CD4-positive, alpha-beta T cell treated with Interleukin-12 subunit alpha and Interleukin-12 subunit beta, for 1 hour (primary cell): ENCODE measurements around the gene ACKR3.
A peak's percentile ranks its signal among the peaks of the same experiment; 100 is the strongest.

Experiments used
- DNase-seq: peaks from one replicate; pipeline ENCODE4 v3.0.0-alpha.2; 2020

Gene ACKR3

DNA sequence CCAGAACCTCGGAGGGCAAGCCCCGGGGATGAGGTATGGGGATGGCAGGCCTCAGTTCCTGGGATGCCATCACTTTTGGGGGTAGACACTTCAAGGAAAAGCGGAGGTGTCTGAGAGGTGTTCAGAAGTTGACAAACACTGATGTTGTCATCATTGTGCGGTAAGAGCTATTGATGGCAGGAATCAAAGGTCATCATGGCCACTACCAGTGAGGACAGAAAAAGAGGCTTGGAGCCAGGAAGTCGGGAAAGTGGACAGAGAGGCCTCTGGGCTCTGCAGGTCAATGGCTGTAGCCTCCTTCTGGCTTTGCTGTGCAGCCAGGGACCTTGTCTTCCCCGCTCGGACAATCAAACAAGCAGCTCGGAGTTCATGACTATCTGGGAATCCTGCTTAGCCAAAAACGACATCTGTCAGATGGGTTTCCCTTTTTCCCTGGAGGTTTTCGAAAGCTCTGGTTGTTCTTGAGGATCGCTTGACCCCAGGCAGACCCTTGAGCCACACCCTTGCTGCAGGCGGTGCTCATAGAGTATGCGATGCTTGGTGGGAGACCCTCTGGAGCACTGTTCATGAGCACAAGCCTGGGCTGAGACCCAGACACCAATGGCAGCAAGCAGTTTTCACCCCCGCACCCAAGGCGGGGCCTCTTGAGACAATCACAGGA is 19.4 kb downstream of the ACKR3 start:
- DNase-seq: no peak

DNA sequence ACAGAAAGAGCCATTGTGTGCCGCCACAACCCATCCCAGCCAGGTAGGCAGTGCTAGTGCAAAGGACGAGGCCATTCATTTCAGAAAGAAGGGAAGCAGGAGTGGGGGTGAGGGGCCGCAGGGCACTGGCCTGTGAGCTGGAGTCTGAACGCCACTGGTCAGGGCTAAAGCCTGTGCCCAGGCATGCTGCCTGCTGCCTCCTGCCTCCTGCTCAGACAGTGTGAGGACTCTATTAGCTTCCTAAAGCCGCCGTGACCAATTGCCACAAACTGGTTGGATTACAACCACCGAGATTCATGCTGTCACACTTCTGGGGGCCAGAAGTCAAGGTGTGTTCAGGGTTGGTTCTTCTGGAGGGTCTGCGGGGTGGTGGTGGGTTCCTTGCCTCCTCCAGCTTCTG is 21.2 kb downstream of the ACKR3 start:
- no peak for DNase-seq

DNA sequence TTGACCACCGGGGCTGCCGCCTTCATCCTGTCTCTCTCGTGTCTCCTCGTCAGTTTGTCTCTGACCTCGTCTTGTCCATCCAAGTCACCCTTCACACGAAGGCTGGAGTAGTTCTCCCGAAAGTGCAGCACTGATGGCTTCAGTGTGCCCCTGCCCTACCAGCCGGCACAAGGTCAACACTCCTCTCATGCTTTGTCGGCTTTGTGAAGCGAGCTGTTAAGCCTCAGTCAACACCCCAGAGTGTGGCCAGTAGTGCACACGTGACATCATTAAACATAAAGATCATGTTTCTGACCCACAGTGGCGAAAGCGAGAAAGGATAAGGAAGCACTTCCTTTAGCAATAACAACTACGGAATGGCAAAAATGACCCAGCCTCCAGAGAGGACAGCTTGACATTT is 23.2 kb downstream of the ACKR3 start:
- no peak for DNase-seq

DNA sequence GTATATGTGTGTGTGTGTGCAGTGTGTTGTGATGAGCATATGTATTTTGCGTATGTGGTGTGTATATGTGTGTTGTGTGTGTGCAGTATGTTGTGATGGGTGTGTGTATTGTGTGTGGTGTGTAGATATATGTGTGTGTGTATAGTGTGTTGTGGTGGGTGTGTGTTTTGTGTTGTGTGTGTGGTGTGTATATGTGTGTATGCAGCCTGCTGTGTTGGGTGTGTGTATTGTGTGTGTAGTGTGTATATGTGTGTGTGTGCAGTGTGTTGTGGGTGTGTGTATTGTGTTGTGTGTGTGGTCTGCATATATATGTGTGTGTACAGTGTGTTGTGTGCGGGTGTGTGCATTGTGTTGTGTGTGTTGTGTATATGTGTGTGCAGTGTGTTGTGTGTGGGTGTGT is 23.9 kb downstream of the ACKR3 start:
- DNase-seq: no peak

DNA sequence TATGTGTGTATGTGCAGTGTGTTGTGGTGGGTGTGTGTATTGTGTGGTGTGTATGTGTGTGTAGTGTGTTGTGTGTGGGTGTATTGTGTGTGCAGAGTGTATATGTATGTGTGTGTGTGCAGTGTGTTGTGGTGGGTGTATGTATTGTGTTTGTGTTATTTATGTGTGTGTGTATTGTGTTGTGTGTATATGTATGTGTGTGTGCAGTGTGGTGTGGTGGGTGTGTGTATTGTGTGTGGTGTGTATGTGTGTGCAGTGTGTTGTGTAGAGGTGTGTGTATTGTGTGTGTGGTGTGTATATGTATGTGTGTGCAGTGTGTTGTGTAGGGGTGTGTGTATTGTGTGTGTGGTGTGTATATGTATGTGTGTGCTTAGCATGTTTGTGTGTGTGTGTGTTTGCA is 24.3 kb downstream of the ACKR3 start:
- DNase-seq: no peak

DNA sequence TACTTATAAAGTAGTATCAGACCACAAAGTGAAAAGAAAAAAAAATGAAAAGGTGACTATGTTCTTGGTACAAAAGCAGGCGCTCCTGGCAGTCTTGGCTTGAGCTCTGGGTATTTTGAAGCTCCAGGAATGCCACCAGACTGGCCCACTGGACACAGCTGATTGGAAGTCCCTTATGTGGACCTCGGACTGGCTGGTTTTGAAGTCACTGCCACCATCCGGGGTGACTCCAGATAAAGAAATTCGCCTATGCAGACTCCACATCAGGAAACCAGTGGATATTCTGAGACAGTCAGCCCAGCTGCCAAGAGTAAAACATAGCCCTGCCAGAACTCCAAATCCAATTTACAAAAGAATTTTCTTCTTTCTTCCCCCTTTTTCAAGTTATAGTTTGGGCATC is 28.0 kb downstream of the ACKR3 start:
- DNase-seq: no peak

DNA sequence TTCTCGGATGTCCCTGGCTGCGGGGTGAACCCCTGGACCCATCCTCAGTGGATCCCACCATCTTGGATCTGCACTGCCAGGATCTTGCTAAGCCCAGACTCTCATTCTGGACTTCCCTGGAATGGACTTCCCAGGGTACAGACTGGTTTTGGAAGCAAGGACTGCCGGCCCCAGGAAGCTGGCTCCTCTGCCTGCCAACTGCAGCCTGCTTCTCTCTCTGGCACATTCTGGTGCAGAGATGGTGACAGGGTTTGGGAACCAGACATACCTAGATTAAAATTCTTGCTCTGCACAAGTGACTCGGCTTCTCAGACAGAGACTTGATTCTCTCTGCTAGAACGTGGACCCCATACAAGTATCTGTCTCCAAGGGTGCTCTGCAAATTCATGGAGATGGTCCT is 29.4 kb downstream of the ACKR3 start:
- DNase-seq: no peak

DNA sequence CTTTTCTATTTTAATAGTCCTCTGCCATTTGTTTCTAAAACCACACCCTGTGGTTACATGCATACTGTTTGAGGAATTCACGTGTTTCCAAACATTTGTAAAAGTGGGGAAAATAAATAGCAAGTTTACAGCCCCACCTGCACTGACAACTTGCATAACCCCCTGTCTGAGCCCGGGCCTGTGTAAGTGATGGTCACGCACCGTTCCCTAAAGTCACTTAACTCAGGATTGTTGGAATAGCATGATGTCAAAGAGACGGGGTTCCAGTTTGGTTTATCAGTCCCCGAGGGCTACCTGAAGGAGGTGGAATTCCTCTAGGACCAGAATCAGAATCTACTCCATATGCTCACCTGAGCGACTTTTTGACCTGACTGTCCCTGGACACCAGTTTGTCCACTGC is 30.5 kb downstream of the ACKR3 start:
- DNase-seq: no peak

DNA sequence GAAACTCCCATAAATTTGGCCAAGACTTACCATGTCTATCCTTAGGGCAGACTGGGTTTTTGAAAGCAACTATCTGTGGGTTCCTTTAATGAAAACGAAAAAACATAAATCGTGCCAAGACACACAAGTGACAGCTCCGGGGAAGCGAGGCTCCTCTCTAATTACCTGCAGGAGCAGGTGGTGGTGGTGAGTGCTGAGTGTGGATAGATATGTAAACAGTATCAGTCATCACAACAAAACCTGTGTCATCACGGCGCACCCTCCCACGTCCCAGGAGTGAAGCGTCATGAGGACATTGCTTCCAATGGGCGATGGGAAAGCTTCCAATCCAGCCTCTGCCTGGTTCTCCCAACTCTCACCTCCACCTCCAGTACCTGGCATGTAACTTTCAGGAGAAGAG is 31.3 kb downstream of the ACKR3 start:
- no peak for DNase-seq

DNA sequence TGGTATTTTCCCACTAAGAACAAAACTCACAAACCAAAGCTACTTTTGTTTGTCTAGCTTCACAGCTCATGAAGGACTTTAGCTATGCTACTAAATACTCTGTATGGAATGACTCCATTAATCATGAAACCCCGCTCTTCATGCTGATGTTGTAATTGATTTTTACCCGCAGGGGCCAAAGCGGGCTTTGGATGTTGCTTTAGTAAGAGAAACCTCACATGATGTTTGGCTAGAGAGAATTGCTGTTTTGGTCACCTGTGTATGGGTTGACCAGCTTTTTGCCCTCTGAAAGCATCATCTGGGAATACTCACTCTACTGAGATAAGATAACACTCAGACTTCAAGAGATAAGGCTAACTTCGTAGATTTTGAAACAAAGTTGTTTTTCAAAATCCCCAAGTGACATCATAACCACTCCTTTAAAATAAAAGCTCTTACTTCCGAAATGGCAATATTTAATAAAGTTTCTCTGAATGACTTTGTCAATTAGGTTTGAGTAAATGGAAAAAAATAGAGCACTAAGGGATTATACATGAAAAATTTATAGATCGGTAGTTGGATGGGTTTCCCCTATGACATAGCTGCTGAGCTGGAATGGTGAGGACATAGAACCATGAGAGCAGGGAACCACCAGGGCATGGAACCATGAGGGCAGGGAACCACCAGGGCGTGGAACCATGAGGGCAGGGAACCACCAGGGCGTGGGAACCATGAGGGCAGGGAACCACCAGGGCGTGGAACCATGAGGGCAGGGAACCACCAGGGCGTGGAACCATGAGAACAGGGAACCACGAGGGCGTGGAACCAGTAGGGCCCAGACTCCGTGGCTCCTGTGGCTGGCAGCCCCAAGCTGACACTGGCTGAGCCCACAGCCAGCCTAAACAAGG is 31.9 kb downstream of the ACKR3 start:
- DNase-seq: no peak

DNA sequence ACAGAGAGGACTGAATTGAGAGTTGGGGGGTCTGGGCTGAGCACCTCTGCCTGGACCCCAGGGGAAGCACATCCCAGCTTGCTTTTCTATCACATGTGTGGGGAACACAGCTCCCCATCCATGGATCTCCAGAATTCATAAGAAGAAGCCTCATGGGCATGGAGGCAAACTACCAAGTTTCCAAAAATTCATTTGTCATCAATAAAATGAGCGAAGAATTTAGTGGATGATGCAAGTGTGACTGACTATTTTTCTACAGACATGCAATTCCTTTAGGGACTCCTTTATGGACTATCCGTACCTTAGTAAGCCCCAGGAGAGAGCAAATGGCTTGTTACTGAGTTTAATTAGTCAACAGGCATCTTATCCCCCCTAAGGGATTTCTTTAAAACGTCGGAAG is 33.1 kb downstream of the ACKR3 start:
- no peak for DNase-seq

DNA sequence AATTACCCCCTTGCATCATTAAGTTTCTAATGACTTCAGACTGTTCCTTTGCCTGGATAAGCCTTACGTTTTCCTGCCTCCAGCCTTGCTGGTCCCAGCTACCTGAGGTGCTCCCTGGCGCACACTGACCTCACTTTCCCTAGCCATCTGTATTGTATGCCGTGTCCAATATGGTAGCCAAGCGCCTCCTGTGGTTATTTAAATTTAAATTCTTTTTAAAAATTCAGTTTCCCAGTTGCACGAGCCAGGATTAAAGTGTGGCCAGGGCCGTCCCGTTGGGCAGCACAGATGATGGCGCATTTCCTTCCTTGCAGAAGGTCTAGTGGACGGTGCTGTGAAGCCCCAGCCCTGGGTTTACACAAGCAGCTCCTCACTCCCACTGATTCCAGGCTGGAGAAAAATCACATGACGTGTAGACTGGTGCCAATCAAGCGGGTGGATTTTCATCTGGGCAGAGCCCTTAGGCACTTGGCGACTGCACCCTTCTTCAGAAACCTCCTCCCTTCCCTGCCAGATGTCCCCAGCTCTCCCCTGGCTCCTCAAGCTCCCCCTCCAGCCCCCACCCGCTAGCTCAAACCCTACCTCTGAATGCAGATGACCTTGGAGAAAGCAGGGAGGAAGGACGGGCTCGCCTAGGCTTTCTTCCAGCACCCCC is 33.9 kb downstream of the ACKR3 start:
- DNase-seq: no peak

DNA sequence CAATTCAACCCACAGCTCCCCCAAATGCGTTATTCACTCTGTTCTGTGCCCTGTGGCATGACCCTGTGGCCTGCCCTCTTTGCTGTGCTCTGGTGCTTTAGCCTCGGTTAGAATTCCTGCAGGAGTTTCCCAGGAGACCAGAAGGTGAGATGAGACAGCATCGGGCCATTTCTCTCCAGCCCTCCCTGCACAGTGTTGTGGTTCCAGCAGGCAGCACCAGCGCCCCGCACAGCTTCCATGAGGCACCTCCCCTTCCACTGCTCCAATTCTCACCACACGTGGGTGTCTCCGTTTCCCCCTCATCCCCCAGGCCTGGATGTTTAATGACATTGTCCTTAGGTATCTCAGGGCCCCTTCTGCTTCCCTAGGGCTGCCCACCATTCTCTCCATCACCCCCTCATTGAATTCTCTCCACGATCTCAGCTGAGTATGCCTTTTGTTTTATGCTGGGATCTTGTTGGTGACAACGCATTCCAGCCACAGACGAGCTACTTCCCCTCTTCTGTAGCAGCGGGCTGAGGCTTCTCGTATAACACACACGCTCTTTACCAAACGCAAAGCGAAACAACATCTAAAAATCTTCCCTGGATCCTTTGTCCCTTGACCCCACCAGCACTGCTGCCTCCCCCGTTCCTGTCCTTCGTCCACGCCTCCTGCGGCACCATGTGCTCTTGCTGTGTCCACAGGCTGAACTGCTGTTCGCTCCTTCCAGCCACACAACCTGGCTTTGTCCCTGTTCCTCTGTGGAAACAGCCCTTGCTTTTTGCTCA is 35.1 kb downstream of the ACKR3 start:
- DNase-seq: no peak

DNA sequence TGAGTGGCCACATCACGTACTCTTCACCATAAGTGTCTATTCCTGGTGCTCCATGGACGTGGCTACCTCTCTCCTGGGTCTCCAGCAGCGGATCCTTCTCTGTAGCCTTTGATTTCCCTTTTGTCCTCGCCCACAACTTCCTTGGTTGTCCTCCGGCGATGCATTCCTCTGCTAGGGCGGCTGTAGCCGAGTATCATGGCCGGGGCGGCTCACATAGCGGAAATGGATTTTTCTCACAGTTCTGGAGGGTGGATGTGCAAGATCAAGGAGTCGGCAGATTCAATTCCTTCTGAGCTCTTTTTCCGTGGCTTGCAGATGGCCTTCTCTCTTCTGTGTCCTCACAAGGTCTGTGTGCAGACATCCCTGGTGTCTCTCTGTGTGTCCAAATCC is 35.7 kb downstream of the ACKR3 start:
- no peak for DNase-seq

DNA sequence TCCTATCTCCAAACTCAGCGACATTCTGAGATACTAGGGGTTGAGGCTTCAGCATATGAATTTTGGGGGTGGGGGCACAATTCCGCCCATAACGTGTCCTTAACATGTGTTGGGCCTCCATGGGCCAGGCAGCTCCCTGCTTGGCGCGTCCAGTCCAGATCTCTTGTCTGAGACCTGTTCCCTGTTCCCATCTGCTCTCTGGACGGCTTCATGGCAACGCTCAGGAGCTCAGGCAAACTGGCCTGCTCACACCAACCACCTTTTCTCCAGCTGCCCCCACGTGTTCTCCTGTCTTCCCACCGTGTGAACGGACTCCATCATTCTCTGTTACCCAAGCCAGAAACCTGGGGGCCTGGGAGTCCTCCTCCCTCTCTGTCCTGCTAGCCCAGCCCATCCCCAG is 36.4 kb downstream of the ACKR3 start:
- DNase-seq: no peak

DNA sequence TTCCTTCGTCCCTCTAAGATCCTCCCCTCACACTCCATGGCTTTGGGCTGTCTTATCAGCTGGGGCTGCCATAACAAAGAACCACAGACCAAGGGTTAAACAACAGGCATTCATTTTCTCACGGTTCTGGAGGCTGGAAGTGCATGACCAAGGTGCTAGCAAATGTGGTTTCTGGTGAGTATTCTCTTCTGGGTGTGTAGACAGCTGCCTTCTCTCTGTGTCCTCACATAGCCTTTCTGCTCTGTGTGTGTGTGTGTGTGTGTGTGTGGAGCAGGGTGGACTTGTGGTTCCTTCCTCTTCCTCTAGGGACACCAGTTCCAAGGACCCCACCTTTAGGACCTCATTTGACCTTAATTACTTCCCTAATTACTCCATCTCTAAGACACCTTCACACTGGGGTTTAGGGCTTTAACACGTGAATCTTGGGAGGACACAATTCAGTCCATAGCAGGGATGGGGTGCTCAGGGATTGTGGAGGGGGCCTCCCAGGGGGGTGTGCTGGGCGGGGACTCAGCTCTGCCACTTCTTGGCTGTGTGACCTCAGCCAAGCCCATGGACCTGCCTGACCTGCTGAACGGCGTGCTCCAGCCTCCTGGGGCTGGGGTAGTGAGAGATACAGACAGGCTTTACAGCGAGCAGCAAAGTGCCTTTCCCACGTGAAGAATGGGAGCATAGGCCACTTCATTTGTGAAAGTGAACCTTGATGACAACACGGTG is 38.0 kb downstream of the ACKR3 start:
- peak; percentile 37 for DNase-seq

DNA sequence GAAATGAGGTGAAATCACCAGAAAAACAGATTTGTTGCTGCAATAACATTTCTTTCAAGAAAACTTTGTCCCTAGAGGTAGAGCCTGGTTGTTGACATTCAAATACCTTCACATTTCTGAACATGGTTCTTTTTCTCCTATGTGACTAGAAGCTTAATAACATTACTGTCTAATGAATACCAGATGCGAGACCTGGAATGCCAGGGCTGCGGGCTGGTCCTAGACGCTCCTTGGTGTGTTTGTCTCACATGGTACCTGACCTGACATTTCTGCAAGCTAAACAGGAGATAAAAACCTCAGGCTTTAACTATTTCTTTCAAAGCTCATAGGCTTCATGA is 38.5 kb downstream of the ACKR3 start:
- DNase-seq: no peak

DNA sequence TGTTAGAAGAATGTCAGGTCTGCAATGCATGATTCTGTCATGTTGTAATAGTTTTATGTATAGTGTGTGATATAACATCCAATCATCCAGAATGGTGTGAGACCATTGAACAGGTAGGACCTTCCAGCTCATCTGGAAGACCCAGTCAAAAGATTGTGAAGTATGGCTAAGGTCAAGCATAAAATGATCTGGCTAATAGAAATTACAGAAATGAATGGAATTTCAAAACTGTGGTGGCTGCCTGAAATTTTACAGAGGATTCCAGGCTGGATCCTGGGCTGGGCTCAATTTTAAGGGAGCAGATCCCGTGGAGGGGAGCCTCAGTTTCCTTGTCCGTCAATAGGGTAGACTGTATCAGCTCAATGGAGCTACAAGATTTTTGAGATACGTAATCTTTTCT is 39.1 kb downstream of the ACKR3 start:
- no peak for DNase-seq

DNA sequence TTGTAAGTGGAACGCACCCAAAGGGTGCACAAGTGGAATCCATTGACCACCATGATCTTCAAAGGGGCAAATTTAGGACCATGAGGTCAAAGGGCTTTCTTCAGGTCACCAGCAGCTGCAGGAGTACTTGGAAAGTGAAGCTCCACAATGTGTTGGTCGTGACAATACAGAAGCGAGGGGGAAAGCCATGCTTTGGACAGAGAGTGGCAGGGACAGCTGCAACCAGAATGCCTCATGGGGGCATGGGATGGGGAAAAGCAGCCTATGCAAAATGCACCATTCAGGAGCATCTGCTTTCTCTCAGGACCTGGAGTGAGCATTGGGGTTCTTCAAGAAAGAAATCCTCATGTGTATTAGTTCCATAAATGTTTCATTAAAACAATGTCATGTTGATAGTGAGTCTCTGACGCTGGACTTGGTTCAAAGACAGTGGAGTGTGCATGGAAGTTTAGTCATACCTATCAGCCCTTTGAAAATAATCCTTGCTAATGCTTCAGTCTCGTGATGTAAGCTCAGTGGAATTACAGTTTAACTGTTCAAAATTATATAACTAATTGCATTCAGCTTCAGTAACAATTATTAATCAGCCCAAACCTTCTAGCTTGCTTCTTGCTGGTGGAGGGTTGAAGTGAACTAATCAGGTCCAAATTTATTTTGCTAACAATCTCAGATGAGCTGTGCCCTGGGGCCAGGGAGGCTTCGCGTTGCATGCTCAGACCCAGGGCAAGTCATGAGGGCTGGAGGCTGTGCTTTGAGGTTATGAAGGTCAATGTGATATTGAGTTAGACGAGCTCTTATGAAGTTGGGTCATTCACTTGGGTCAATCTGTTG is 41.6 kb downstream of the ACKR3 start:
- no peak for DNase-seq

DNA sequence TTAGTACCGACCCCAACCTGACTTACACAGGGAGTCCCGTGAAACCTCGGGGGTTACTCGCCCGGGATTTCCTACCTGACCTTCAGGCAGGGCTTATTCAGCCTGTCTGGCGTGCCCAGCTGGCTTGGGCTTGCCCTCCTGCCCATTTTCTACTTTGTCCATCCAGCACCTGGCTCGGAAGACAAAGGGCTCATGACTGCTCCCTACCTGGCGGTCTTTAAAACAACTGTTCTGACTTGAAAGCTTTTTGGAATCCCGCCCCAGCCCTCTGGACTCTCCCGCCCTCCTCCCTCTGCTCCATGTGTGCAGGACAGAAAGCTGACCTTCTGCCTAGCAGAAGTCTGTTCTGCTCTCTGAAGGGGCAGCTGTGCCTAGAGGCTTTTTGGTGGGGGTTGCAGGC is 43.1 kb downstream of the ACKR3 start:
- no peak for DNase-seq

DNA sequence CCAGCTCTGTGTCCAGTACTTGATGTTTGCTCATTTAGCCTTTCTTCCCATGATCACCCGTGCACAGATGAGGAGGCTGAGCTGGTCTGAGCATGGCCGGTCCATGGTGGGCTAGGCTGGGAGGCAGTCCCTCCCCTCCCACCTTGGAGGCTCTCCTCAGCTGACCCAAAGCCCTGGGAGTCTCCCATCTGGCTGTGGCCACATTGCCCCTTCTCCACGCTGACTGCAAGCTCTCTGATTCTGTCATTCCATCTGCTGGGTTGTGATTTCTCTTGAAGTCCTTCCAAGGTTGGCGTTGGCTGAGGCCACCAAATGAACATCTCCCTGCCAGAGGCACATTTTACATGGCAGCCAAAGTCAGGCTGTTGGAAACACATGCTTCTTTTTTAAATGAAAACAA is 44.0 kb downstream of the ACKR3 start:
- DNase-seq: no peak

DNA sequence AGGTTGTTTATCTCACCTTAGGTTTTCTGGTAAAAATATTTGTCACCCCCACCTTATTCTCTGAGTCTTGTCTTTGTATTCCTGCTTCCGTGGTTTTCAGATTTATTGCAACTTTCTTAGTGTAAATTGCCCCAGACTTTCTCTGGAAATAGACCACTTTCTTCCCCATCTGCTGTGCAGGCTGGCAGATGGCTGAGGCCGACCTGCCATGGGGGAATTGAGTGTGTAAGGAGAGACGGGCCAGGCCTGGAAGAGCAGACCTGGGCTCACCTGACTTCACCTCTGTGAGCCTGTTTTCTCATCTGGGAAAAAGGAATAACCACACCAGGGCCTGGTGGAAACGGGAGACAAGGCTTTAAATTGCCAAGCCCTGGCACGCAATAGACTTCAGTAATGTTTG is 44.9 kb downstream of the ACKR3 start:
- no peak for DNase-seq
